Ammon's horn (tissue), 1 donor: ENCODE results near the gene TMEM240.
"Not testable (repeated sequence)": the region's sequence is repeated elsewhere in the genome, so short reads cannot be mapped to it uniquely, and the experiment has no call there.

Source experiments
- DNase-seq: peaks from one replicate; pipeline ENCODE4 v3.0.0-alpha.2; 2016; ENCODE audit warnings: low spot score

TMEM240 gene

GRCh38 chr1:1540818-1541628 is 599 bp upstream of the TMEM240 start:
- no peak for DNase-seq

GRCh38 chr1:1539310-1540089 is 924 bp downstream of the TMEM240 start:
- DNase-seq = no peak

DNA sequence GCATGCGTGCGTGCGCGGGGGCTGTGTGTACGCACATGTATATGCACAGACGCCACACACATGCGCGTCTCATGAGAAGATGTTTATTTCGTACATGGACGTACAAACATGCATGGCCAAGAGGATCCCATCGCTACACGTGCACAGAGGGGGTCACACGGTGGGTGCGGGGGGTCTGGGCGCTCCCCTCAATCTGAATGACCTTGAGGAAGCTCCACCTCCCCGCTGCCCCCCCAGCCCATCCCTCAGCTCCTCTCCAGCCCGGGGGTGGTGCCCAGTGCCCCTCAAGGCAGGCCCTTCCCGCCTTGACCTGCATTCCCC is 1.5 kb downstream of the TMEM240 start:
- DNase-seq = no peak

DNA sequence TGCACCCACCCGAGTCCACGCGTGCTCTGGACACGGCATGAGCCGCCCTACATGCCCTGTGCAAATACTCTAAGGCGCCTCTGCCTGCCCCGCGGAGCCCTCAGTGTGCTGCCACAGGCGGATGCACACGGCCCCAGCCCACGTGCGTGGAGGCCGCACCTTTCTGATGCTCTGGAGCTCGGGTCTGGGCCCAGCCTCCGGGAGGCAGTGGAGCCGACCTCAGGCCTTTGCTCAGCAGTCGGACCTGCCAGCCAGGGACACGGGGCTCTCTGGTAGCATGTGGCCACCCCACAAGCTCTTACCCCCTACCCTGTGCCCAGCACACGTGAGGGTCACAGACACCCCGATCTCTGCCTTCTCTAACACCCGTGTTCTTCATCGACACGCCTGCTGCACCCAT is 2.1 kb downstream of the TMEM240 start:
- DNase-seq = no peak

DNA sequence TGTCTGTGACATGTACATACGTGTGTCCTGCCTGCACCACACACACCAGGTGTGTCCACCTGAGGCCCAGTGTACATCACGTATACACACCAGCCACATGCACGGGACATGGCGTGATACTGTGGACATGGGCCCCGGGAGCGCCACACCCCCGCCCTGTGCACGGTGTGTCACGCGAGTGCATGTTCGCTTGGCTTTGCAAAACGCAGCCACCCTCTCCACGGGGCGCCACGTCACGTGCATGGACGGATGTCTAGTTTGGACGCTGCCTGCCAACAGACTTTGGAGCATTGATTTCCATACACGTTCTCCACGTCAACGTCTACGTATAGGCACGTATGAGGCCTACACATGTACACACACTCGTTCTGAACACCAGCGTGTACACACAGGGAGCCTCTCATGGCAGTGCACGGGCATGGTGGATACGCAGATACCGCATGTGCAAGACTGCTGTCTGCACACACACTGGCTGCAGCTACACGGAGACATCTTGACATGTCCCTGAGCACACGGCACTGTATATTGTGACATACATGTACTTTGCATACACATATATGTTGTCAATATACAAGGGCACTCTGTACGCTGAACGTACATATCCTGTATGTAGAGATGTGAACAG is 2.7 kb downstream of the TMEM240 start:
- no peak for DNase-seq

DNA sequence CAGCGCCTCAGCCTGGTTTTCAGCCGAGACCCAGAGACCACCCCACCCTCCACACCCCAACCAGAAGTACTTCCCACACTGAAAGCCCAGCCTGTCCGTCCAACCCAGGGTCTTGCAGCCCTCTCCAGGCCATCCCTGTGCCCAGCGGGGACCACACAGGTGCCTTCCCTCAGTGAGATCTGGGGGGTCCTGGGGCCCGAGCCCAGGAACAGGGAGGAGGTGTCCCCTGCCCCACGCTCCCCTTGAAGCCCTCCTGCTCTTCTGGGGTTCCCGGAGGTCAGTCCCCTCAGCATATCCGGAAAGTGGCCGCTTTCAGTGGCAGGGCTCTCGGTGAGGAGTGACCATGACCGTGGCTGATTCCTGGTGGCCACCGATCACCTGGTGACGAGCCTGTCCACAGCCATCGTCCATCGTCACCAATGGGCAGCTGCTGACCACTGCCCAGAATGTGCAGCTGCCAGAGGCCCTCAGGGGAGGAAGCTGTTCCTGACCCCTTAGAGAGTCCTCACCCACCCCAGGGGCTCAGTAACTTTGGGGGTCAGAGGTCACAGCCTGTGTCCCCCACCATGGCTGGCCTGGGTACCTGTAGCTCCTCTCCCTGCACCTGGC is 3.4 kb downstream of the TMEM240 start:
- DNase-seq = no peak

GRCh38 chr1:1536019-1536937 is 4.1 kb downstream of the TMEM240 start:
- DNase-seq = no peak

GRCh38 chr1:1535201-1536018 is 5.0 kb downstream of the TMEM240 start:
- DNase-seq = no peak

DNA sequence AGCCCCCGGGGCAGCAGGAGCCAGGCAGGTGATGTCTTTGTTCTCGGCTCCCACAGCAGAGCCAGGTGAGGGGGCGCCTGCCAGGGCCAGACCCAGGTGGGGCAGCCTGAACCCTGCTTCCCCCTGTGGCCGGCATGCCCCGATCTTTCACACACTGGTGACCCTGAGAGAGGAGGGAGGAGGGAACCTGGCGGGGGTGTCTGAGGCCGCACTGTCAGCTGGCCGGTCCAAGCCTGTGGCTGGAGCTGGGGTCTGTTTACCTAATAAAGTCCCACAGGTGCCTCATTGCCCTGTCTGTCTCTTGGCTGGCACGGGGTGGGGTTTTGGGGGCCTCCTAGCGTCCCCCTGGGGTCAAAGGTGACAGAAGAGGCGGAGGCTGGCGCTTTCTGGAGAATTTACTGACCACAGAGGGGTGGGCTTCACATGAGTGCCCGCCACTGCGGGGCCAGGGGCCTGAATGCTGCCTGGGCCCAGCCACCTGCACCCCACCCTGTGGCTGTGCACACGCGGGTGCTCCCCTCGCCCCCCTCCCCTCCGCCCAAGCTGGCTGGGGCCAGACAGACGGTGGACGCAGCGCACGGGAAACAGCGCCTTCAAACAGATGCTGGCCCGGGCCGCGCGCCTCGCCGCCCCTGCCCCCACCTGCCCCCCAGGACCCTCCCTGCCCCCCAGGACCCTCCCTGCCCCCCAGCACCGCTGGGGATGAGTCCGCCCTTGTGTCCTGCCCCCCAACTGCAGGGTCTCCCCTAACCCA is 5.8 kb downstream of the TMEM240 start:
- DNase-seq = no peak

- DNase-seq = not testable (repeated sequence)
These were observed 6.5 kb downstream of the TMEM240 start for GRCh38 chr1:1533894-1534291.

DNA sequence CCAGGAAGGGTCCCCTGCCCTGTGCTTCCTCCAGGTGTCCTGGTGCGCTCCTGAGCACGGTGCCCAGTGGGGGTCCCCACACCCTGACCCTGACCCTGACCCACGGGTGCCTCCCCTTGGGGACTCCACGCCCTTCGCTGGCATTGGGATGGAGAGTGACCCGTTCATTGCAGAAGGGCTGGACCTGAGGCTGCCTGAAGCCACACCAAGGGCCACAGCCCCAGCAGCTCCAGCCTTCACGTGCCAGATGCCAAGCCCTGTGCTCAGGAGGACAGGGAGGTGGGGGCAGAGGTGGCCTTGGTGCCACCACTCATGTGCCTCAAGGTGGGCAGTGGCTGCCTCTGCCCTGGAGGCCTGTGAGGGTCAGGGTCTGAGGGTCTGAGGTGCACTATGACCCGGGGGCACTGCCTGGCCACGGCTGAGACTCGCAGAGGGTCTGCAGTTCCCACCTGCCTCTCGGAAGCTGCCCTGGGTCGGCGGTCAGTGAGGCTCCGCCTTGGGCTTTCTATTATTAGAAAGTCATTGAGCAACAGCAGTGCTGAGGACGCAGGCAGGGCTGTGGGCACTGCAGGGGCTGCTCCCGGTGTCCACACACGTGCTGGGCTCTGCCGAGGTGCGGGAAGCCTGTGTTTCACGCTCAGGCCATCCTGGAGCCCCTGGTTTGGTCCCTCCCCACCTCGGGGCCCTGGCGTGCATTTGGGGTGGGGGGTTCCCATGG is 7.1 kb downstream of the TMEM240 start:
- DNase-seq = not testable (repeated sequence)

- no peak for DNase-seq
These were observed 8.5 kb downstream of the TMEM240 start for GRCh38 chr1:1531947-1532346.

DNA sequence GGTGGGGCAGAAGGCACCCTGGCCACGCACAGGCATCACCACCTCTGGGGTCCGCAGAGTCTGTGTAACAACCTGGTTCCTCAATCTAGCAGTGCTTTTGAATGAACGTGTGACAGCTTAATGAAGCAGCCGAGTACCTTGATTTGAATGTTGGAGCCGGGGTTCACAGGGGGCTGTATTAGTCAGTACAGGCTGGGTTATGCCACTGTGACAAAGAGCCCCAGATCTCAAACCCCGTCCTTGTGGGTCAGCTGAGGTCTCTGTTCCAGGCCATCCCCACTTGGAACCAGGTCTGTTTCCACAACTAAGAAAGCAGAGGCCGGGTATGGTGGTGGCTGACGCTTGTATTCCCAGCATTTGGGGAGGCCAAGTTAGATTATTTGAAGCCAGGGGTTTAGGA is 10.5 kb downstream of the TMEM240 start:
- DNase-seq = no peak

GRCh38 chr1:1529321-1529720 is 11.1 kb downstream of the TMEM240 start:
- no peak for DNase-seq

DNA sequence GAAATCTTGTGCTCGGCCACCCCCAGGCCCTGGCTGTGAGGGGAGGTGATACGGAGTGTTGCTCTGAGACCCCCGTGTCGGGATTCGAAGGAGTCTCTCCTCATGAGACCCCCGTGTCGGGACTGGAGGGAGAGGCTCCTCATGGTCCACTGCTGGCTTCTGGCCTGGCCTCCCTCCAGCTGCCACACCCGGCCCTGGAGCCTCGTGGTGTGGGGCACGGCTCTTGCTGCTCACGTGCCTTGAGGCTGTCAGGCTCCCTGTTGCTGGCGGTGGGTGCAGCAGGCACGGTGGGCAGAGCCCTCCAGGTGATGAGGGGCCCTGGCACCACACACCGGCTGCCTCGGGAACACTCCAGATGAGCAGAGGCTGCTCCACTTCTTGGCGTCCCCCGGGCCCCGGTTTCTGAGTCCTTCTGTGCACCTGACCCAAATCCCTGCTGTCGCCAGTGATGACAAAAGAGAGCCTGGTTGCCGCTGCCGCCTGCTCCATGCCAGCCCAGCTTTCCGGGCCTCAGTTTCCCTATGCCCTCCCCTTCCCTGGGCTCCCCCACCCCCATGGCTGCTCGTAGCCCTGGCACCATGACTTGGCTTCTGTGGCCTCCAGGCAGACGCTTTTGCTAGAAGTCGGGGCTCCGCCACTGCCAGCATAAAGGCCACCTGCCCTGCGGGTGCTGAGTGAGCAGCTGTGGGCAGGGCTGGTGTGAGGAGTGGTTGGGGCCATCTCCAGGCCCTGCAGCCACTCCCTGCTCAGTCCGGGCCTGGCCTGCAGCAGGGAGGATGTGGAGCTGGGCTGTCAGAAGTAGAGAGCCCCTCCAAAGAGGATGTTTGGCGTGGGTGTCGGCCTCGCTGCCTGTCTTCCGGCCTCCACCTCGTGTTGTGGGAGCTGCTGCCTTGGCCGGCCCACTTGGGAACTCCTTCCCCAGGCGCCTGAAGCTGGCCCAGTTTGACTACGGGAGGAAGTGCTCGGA is 11.8 kb downstream of the TMEM240 start:
- no peak for DNase-seq

- DNase-seq = no peak
These were observed 13.2 kb downstream of the TMEM240 start for GRCh38 chr1:1527092-1527816.

GRCh38 chr1:1526476-1526875 is 13.9 kb downstream of the TMEM240 start:
- DNase-seq = not testable (repeated sequence)
